Muscle of back (tissue), 13 donors: ENCODE data around the gene SEC63. TPM values are rescaled to one million over a fixed set of nuclear protein-coding genes. Genes with fewer than 3 reads are reported as not detected.
"Not testable (repeated sequence)": the region's sequence is repeated elsewhere in the genome, so short reads cannot be mapped to it uniquely, and the experiment has no call there.

Experiments
- DNase-seq, 3 donors: peaks; one replicate each; pipeline versions ENCODE4 v3.0.0 to v3.0.0-alpha.2; 2013
- long read RNA-seq, 9 donors: transcript quantifications; one replicate each; lab custom pipeline, GENCODE V29; 2026
- polyA plus RNA-seq, 10 donors: library from polyadenylated mRNA; unstranded; fragments of 120-200 nt; gene quantifications; one replicate each; pipeline ENCODE4 v1.2.1, GENCODE V29; 2013; ENCODE audit not compliant: insufficient read length in 10 of 10

The SEC63 gene, protein sequence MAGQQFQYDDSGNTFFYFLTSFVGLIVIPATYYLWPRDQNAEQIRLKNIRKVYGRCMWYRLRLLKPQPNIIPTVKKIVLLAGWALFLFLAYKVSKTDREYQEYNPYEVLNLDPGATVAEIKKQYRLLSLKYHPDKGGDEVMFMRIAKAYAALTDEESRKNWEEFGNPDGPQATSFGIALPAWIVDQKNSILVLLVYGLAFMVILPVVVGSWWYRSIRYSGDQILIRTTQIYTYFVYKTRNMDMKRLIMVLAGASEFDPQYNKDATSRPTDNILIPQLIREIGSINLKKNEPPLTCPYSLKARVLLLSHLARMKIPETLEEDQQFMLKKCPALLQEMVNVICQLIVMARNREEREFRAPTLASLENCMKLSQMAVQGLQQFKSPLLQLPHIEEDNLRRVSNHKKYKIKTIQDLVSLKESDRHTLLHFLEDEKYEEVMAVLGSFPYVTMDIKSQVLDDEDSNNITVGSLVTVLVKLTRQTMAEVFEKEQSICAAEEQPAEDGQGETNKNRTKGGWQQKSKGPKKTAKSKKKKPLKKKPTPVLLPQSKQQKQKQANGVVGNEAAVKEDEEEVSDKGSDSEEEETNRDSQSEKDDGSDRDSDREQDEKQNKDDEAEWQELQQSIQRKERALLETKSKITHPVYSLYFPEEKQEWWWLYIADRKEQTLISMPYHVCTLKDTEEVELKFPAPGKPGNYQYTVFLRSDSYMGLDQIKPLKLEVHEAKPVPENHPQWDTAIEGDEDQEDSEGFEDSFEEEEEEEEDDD
- polyA plus RNA-seq: 100 to 1,000 TPM in 1 of 10 donors, 10 to 100 TPM in 9; 45.6 to 100 (median 78.1) TPM
- long read RNA-seq, donor 1, partial matches to known transcripts: 0 of 4 reads
- long read RNA-seq, donor 1, other reads (novel, unspliced or antisense): 0 of 4 reads
- long read RNA-seq, donor 2, partial matches to known transcripts: 14 of 15 reads
- long read RNA-seq, donor 2, other reads (novel, unspliced or antisense): 0 of 15 reads
- long read RNA-seq, donor 3: 0 reads
- long read RNA-seq, donor 4, full-length matches to known transcripts: 6 of 14 reads
- long read RNA-seq, donor 4, partial matches to known transcripts: 8 of 14 reads
- long read RNA-seq, donor 4, other reads (novel, unspliced or antisense): 0 of 14 reads
- long read RNA-seq, donor 5, partial matches to known transcripts: 8 of 13 reads
- long read RNA-seq, donor 5, other reads (novel, unspliced or antisense): 0 of 13 reads
- long read RNA-seq, donor 6, partial matches to known transcripts: 27 of 30 reads
- long read RNA-seq, donor 6, other reads (novel, unspliced or antisense): 0 of 30 reads
- long read RNA-seq, donor 7, partial matches to known transcripts: 10 of 15 reads
- long read RNA-seq, donor 7, other reads (novel, unspliced or antisense): 0 of 15 reads
- long read RNA-seq, donor 8, full-length matches to known transcripts: 4 of 25 reads
- long read RNA-seq, donor 8, partial matches to known transcripts: 21 of 25 reads
- long read RNA-seq, donor 8, other reads (novel, unspliced or antisense): 0 of 25 reads
- long read RNA-seq, donor 9, partial matches to known transcripts: 0 of 3 reads
- long read RNA-seq, donor 9, other reads (novel, unspliced or antisense): 0 of 3 reads

DNA sequence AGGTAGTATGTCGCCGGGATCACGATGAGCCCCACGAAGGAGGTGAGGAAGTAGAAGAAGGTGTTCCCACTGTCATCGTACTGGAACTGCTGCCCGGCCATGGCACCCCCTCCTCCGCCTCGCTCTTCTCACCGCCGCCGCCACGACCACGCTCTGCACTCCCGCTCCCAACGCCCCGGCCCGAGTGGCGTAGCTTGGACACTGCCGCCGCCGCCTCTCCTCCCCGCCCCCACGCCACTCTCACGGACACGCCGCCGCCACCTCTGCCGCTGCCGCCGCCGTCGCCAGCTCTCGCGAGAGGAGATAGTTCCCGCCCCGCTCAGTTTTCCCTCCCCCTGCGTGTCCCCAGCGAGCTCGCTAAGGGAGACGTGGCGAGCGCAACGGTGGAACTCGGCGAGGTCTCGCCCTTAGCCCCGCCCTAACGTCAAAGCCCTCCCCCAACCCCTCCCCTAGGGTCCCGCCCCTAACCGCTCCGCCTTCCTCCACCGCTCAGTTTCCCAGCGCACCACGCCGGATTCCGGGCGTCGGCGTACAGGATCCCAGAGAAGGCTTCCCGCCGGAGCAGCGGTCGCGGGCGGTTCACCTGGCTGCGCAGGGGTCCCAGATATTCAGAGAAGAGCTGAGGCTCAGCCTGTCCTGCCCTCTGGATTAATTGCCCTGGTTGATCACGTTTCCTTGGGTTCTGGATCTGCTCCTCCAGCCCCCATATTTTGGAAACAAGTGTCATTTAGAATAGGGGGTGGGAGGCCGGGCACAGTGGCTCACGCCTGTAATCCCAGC is at the start of gene SEC63:
Gene SEC63, minus strand, starts transcription at position 300 of the 780 bp plus-strand sequence. Its CDS starts 199 bp downstream, at position 101.
- DNase-seq: peak; percentile 97 to 98 (median 97)

DNA sequence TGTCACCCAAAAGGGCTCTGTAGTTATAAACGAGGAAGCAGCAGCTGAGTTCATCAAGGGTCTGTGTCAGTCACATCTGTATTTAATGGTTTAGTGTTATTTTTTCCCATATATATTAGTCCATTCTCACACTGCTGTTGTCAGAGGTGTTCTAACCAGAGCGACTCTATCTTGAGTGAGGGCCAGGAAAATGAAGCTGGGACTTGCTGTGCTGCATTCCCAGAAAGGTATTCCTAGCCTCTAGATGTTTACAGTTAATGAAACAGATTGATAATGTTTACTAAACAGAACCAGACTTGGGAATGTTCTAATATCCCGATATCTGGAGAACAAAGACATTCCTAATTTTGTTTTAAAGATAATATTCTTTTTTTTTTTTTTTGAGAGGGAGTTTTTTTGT is 48.0 kb upstream of the SEC63 start:
- DNase-seq: no peak

DNA sequence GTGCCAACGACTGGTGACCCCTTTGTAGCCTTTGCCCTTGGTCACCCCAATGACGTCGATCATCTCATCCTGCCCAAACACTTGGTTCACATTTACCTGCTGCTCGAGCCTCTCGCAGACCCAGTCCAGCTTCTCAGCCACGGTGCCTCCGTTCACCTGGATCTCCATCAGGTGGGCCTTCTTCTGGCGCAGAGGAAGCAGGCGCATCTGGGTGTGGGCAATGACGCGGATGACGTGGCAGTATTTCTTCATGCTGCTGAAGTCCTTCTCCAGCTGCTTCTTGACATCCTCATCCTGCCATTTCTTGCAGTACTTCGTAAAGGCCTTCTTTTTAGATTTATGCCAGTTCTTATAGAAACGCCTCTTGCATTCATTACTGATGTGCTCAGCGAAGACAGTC is 46.9 kb upstream of the SEC63 start:
- DNase-seq: no peak

DNA sequence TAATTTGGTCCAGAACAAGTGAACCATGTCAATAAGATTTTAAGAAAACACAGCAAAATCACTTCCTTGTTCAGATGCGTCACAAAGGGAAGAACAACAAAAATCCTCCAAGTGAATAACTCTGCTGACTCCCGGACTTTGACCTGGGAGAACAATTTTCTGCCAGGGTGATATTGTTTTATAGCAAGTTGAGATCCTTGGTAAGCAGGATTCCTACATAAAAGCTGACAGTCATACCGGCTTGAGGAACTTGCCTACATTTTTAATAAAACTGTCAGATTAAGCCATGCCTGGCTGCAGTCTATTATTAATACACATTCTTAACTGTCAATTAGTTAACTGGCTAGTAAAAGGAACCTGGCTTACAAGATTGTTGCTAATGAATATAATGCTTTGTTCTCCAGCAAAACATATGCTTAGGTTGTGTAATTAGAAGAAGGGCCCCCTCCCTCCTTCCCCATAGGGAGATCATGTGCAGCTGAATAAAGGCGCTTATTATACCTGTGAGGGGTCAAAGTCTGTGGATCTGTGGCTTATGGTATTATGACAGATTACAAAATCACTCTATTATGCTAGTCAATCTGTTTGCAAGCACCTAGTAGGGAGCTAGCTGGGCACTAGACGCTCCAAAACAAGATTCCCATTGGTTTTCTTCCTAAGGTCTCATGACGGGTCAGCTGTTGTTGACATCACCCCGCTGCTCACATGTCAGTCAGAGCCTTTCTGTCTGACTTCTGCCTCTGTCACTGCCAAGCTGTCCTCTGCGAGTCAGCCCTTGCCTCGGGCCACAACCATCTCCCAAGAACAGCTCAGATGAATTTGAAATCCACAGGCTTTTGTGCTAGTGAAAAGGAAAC is 44.6 kb upstream of the SEC63 start:
- DNase-seq: peak in 2 of 3 donors; percentile 22 to 28

DNA sequence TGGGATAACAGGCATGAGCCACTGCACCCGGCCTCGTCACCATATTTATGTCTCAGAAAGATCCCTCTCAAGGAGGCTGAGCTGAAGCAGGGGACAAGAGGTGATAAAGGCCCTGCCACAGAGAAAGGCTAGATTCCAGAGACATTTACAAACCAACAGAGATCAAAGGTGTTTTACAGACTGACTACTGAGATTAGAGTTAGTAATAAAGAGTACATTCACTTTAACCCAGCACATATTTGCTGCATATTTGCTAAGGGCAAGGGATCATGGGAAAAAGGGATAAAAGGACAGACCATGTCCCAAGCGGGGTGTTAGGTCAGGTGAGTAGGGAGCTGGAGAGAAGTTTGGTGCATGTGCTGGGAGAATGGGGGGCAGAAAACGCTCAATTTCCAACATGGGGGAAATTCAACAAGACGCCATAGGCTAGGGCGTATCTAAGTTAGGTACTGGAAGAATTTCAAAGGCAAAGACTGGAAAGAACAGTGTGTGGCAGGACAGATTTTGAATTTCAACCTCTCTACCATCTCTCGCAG is 43.8 kb upstream of the SEC63 start:
- DNase-seq: no peak

DNA sequence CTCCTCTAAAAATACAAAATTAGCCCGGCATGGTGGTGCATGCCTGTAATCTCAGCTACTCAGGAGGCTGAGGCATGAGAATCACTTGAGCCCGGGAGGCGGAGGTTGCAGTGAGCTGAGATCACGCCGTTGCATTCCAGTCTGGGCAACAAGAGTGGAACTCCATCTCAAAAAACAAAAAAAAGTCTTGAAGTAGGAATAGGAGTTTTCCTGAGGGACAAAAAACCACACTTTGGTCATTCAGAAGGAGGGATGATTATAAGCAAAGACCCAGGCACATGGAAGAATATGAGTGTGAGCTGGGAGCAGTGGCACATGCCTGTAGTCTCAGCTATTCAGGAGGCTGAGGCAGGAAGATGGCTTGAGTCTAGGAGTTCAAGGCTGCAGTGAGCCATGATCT is 42.3 kb upstream of the SEC63 start:
- not testable (repeated sequence) for DNase-seq

DNA sequence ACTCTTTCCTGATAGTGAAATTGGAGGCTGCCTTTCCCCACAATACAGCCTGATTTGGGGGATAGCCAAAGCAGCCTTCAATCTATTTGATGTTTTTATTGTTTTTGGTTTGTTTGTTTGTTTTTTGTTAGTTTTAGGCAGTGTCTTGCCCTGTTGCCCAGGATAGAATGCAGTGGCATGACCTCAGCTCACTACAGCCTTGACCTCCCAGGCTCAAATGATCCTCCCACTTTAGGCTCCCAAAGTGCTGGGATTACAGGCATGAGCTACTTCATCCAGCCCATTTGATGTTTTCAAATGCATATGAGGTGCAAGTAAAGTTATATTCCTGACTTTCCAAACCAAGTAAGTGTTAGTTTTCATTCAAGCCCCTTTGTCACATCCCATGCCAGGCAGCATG is 41.3 kb upstream of the SEC63 start:
- no peak for DNase-seq

DNA sequence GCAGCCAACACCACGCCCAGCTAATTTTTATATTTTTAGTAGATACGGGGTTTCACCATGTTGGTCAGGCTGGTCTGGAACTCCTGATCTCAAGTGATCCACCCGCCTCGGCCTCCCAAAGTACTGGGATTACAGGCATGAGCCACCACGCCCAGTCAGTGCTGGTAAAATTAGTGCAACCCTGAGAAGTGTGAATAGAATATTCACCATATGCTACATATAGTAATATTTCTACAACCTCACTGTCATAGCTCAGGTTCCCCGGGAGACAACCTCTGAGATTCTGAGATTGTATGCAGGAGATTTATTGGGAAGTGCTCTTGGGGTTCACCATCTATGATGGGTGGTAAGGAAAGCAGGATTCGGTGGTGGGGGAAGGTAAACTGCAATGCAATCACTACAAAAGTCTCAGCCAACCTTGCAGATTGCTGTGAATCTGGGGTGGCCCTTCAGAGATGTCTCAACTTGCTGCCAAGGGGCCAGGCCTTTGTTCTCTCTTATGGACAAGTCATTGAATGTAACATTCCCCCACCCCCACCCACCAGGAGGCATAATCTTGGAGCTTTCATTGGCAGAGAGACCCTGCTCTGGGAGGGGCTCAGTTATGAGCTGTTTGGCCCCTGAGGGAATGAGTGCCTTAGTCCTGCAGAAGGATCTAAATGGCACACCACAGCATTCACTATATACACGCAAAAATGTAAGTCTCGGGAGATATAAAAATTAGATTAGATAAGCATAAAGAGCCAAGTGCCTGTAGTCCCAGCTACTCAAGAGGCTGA is 34.0 kb upstream of the SEC63 start:
- DNase-seq: no peak

DNA sequence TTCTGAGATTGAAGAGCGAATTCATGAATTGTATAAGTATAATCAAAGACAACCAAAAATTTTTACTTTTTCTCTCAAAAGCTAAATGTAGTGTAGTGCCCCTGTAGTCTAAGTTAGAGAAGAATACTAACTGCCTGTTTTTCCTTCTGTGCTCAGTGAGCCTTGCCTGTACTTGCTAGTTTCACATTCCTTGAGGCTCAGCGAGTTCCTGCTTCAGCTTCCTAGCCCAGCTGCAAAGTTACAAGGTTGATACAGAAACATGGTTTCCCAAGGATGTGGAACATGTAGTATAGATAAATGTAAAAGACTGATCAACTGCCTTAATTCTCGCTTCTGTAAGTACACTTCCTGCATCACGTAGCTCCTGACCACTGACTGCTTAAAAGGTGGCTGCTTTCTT is 33.1 kb upstream of the SEC63 start:
- no peak for DNase-seq

DNA sequence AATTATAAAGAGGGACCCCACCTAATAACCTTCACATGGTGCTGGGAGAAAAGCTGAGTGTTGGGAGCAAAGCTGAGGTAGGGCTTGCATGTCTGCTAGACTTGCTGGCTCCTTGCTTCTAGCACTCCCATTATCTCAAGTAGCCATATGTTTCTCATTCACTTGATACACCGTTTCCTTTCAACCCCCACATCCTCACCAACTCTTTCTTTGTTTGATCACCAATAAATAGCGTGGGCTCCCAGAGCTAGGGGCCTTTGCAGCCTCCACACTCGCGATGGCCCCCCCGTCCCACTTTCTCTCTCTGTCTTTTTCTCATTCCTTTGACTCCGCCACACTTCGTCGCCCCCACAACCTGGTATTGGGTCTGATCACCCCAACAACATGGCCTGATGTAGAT is 32.6 kb upstream of the SEC63 start:
- not testable (repeated sequence) for DNase-seq

DNA sequence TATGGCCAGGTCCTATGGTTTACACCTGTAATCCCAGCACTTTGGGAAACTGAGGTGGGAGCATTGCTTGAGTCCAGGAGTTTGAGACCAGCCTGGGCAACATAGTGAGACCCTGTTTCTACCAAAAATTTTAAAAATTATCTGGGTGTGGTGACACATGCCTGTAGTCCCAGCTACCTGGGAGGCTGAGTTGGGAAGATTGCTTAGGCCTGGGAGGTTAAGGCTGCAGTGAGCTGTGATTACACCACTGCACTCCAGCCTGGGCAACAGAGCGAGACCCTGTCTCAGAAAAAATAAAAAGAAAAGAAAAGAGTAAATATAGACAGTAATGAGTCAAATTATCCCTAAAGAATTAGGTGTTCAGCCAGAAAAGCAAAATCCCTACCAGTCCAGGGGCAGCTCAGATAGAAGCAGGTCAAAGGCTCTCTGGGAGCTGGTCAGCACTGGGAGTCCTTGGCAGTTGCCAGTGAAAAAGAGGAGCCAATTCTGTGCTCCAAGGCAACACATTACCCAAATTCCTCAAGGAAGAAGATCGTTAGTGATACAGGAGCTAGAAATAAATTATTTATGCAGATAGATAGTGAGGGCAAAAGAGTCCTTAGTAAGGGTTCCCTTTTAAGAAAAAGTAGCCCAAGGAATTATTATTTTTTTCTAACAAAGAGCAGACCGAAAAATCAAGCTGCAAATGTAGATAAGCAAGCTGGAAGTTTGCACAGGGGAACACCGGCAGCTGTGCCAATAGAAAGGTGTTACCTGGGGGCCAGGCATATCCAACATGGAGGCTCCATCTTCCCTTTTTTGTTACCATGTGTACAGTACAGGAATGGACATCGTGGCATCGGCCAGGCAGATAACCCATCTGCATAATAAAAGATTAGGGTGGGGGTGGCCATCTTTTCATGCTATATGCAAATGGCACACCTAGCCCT is 31.4 kb upstream of the SEC63 start:
- DNase-seq: no peak

DNA sequence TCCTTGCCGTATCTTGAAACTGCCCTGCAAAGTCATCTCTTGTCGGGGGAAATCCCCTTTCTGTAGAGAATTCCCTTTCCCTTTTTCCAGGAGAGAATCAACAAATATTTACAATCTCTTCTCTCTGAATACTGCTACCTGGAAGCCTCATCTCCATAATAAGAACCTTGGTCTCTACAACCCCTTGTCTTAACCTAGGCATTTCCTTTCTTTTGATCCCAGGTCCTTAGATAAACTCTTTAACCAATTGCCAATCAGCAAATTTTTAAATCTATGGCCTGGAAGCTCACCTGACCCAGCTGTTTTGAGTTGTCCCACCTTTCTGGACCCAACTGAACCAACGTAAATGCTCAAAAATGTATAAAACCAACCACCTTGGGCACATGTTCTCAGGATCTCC is 30.6 kb upstream of the SEC63 start:
- DNase-seq: no peak

DNA sequence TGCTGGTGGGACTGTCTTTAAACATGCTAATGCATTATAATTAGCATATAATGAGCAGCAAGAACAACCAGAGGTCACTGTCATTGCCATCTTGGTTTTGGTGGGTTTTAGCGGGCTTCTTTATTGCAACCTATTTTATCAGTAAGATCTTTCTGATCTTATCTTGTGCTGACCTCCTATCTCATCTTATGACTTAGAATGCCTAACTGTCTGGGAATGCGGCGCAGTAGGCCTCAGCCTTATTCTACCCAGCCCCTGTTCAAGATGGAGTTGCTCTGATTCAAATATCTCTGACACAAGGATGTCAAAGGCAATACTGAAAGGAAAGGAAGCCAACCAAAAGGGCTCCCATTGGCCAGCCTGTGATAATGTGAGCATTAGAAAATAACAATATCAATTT is 29.8 kb upstream of the SEC63 start:
- no peak for DNase-seq

DNA sequence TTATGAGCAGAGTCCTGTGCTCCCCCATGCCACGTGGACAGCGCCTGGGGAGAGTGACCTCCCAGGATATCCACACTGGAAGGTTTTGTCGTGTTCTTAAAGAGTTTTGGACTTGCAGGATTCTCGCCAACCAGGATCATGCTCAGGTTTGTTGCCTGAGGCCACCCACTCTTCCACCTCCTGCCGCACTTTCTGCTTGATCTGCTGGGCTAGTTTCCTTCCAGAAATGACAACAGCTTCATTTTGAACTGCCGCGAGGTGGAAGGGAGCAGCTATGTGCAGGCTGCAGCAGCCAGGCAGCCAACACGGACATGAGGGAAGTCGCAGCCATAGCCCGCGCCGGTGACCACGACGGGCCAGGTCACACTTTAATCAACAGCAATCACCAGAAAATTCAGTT is 27.7 kb upstream of the SEC63 start:
- DNase-seq: no peak

DNA sequence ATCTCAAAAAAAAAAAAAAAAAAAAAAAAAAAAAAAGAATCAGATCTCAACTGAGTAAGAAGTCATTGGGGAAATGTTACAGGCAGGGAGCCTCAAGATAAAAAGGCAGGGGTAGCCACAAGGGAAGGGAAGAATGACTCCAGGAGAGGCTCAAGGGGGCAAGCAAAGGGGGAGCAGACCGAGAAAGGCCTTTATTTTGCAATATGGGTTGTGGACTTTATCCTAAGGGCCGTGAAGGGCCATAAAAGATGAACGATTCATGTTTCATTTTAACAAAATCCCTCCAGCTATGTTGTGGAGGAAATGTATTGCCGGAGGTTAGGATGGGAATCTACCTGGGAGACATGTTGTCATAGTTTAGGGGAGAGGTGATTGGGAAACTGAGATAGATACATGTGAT is 25.8 kb upstream of the SEC63 start:
- no peak for DNase-seq

DNA sequence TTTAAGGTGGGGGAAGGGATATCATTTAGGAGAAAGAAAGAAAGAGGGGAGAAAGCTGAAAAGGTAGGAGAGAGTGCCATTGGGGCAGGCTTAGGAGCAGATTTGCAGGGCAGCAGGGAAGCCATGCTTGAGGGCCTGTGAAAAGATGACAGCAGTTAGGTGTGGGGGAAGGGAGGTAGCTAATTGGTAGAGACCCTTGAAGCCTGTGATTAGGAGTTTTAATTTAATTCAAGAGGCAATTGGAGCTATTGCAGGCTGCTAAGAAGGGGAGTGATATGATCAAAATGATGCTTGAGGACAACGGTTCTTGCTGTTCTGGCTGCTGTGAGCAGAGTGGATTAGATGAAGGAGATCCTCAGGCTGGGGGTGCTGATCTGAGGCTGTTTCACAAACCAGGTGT is 24.5 kb upstream of the SEC63 start:
- no peak for DNase-seq

DNA sequence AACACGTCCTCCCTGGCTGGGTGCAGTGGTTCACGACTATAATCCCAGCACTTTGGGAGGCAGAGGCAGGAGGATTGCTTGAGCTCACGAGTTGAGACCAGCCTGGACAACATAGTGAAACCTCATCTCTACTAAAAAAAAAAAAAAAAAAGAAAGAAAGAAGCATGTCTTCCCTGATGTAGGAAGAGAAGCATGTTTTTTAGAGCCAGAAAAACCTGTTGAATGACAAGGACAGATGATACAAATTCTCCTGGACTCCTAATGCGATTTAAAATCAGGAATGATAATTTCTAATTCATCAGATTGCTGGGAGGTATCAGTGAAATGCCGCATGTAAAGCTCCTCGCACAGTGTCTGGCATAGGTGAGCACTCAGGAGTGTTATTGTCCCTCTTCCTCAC is 23.7 kb upstream of the SEC63 start:
- no peak for DNase-seq
